ENCODE measurements around the gene UGT1A6.

- TF ChIP-seq POLR2A (IDR thresholded peaks at IDR 0.05): no peak
- no peak for TF ChIP-seq CTCF (IDR thresholded peaks at IDR 0.05)
- no peak for TF ChIP-seq POLR2AphosphoS5 (IDR thresholded peaks at IDR 0.05)
Measured at GRCh38 chr2:233758849-233759248, 66.2 kb downstream of the UGT1A6 start.

Data from breast epithelium (tissue), 3 donors.